Activated CD8-positive, alpha-beta T cell treated with anti-CD3 and anti-CD28 coated beads for 36 hours (primary cell): ENCODE measurements around the gene MEOX1. TPM values are rescaled to one million over a fixed set of nuclear protein-coding genes. Genes with fewer than 3 reads are reported as not detected.

Experiments used
- ATAC-seq: fragments of 200-7000 bp; cut with Tn5 transposase; one replicate; pipeline ENCODE4 v1.10.0; 2021; ENCODE audit warnings: mild to moderate bottlenecking, moderate library complexity
- CTCF ChIA-PET: fragments of 350-600 bp; sonication (Branson Sonifier 250); formaldehyde crosslinking; loops from one replicate; lab custom pipeline; 2021; ENCODE audit warnings: antibody characterized with exemption; lab: Charles Lee
- POLR2A ChIA-PET: fragments of 350-600 bp; sonication (Branson Sonifier 250); formaldehyde crosslinking; loops from one replicate; lab custom pipeline; 2021; ENCODE audit warnings: antibody characterized with exemption; lab: Charles Lee
- DNase-seq: peaks from one replicate; pipeline ENCODE4 v3.0.0-alpha.2; 2020
- H3K27ac Mint-ChIP-seq: one replicate; pipeline ENCODE4 v1.8.0; 2021; ENCODE audit warnings: mild to moderate bottlenecking, mixed read lengths
- H3K27me3 Mint-ChIP-seq: one replicate; pipeline ENCODE4 v1.8.0; 2021; ENCODE audit warnings: mixed read lengths
- H3K36me3 Mint-ChIP-seq: one replicate; pipeline ENCODE4 v1.8.0; 2021; ENCODE audit warnings: low read depth, mixed read lengths
- H3K4me1 Mint-ChIP-seq: one replicate; pipeline ENCODE4 v1.8.0; 2021; ENCODE audit warnings: low read depth, mixed read lengths
- H3K4me3 Mint-ChIP-seq: one replicate; pipeline ENCODE4 v1.8.0; 2021; ENCODE audit warnings: mild to moderate bottlenecking, moderate library complexity, mixed read lengths
- H3K9me3 Mint-ChIP-seq: one replicate; pipeline ENCODE4 v1.8.0; 2021; ENCODE audit warnings: mixed read lengths
- intact Hi-C: fragments of 100-400 bp; cut with micrococcal nuclease; formaldehyde crosslinking; loops from one replicate; pipeline ENCODE4 v1.10.0; 2022
- total RNA-seq, 2 experiments: library from RNA; stranded (reverse); gene quantifications; one replicate each; pipeline ENCODE4 v1.2.3, GENCODE V29; 2021
- TF ChIP-seq, protein P1 (sequence below): fragments of 200-600 bp; IDR thresholded peaks from one replicate; pipeline ENCODE4 v1.8.0; 2022; ENCODE audit warnings: antibody characterized with exemption, mild to moderate bottlenecking

The MEOX1 gene
- total RNA-seq, 2 experiments from 2014 or later: 0.45 to 0.47 TPM

DNA sequence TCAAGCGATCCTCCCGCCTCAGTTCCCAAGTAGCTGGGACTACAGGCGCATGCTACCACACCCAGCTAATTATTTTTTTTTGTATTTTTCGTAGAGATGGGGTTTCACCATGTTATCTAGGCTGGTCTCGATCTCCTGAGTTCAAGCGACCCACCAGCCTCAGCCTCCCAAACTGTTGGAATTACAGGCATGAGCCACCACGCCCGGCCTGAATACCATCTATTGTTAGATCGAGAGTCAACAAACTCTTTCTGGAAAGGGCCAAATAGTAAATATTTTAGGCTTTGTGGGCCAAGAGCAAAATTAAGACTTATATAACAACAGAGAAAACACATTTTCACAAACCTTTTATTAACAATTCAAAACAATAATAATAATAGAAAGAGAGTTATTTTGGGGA is 41.6 kb downstream of the MEOX1 start:
- intact Hi-C loops: no loop called here
- Mint-ChIP-seq H3K27ac (no peak overlapping the region), H3K36me3 (no peaks in the 10 kb centered on the region), H3K4me1 (no peaks in the 10 kb centered on the region), H3K4me3 (no peak overlapping the region), H3K9me3 (no peaks in the 10 kb centered on the region), H3K27me3 (peaks cover 4% of the 10 kb centered on the region)
- TF ChIP-seq, protein P1, sequence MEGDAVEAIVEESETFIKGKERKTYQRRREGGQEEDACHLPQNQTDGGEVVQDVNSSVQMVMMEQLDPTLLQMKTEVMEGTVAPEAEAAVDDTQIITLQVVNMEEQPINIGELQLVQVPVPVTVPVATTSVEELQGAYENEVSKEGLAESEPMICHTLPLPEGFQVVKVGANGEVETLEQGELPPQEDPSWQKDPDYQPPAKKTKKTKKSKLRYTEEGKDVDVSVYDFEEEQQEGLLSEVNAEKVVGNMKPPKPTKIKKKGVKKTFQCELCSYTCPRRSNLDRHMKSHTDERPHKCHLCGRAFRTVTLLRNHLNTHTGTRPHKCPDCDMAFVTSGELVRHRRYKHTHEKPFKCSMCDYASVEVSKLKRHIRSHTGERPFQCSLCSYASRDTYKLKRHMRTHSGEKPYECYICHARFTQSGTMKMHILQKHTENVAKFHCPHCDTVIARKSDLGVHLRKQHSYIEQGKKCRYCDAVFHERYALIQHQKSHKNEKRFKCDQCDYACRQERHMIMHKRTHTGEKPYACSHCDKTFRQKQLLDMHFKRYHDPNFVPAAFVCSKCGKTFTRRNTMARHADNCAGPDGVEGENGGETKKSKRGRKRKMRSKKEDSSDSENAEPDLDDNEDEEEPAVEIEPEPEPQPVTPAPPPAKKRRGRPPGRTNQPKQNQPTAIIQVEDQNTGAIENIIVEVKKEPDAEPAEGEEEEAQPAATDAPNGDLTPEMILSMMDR: no peak
- ATAC-seq (no peak), DNase-seq (no peak)
- CTCF ChIA-PET: no interaction called here
- POLR2A ChIA-PET: no interaction called here

DNA sequence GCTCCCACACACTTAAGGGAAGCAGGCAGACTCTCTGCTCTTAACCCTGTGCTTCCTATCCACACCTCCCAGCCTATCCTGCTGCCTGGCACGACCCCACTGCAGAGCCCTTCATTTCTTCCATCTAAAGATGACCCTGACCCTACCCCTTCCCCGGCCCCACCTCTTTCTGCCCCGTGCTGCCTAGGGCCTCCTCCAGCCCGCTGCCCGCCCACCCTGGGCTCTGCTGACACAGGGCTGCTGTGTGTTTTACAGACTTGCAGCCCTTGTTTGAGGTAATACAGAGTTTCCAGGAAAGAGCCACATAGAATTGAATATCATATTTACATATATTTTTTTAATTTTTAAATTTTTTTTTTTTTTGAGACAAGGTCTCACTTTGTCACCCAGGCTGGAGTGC is 42.0 kb downstream of the MEOX1 start:
- Mint-ChIP-seq H3K36me3 (no peaks in the 10 kb centered on the region), H3K27ac (no peak overlapping the region), H3K4me1 (no peaks in the 10 kb centered on the region)

DNA sequence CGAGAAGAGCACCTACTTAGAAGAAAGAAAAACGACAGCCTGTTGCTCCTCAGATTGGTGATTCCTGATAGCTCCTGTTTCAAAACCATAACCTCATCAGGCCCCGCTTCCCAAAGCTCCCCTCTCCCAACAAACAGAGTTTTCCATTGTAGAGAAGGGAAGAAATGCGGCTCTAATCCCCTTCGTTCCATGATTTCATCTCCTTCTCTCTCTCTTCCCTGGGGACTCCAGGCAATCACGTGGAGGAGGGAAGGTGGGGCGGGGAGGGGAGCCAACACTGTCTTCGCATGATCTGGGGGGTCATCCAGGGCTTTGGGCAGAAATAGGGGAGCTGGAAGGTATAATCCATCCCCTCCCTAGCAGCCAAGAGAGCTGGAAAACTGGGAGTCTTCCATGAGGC is 43.4 kb downstream of the MEOX1 start:
- POLR2A ChIA-PET: interaction anchor here (0.6 to 1.5 kb wide), 2 partner anchors 12 to 17 kb away, joined by 3 read pairs; no protein-coding TSS in a partner anchor
- H3K36me3 Mint-ChIP-seq: no peaks in the 10 kb centered on the region
- DNase-seq (no peak), ATAC-seq (no peak)
- H3K9me3 Mint-ChIP-seq: no peaks in the 10 kb centered on the region
- CTCF ChIA-PET: interaction anchor here (1.0 to 1.3 kb wide), 2 partner anchors 41 to 134 kb away, joined by 3 to 4 read pairs; partner anchors contain the start of gene DHX8
- TF ChIP-seq, protein P1: no peak
- no peak overlapping the region for H3K27ac Mint-ChIP-seq
- H3K27me3 Mint-ChIP-seq: peaks cover 2% of the 10 kb centered on the region
- H3K4me3 Mint-ChIP-seq: no peak overlapping the region
- intact Hi-C loops: no loop called here
- no peaks in the 10 kb centered on the region for H3K4me1 Mint-ChIP-seq

More for the DNA sequence above, 42.0 kb downstream of the MEOX1 start:
- ChIA-PET CTCF (no interaction called here), POLR2A (no interaction called here)
- ATAC-seq (no peak), DNase-seq (no peak)
- Mint-ChIP-seq H3K4me3 (no peak overlapping the region), H3K9me3 (no peaks in the 10 kb centered on the region), H3K27me3 (peaks cover 2% of the 10 kb centered on the region)
- intact Hi-C loops: no loop called here
- TF ChIP-seq, protein P1: no peak

DNA sequence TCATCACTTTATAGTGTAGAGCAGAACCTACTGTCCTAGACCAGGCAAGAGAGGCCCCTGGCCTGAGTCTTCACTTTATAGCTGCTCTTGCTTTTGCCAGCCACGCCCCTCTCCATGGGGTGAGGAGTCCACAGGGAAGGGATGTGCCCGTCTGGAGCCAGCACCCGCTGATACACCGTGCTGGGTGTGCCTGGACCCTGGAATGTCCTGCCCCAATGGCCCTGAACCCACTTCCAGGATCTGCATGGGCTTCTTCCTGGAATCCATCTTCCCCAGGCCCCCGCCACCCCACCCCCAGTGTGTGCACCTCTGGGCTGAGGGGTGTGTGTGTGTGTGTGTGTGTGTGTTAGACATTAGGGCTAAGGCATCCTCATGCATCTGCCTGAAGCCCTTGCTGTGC is 44.9 kb downstream of the MEOX1 start:
- H3K27me3 Mint-ChIP-seq: peaks cover 5% of the 10 kb centered on the region
- peaks cover 2% of the 10 kb centered on the region for H3K9me3 Mint-ChIP-seq
- no peaks in the 10 kb centered on the region for H3K4me1 Mint-ChIP-seq
- TF ChIP-seq, protein P1: no peak
- ATAC-seq: no peak
- POLR2A ChIA-PET: no interaction called here
- intact Hi-C loops: no loop called here
- no peak overlapping the region for H3K4me3 Mint-ChIP-seq
- H3K27ac Mint-ChIP-seq: no peak overlapping the region
- H3K36me3 Mint-ChIP-seq: peaks cover 3% of the 10 kb centered on the region
- CTCF ChIA-PET: interaction anchor here (1.5 kb wide), 1 partner anchor 149 kb away, joined by 4 read pairs; no protein-coding TSS in a partner anchor
- no peak for DNase-seq

DNA sequence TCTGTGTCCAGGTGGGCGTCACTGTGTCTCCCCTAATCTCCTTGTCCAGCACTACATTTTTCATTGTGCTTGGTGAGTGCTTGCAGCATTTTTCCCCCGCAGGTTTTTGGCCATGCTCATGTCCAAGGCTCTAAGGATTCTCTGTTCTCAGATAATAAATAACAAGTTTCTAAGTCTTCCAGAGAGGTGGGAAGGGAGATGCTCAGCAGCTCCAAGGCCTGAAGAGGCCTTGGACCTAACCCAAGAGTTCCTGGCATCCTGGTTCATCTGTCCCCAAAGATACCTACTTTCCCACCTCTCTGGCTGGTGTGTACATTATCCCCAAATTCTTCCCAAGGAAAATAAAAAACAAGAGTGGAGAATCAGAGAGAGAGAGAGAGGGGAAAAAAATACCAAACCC is 45.3 kb downstream of the MEOX1 start:
- H3K27me3 Mint-ChIP-seq: peaks cover 5% of the 10 kb centered on the region
- ChIA-PET CTCF (interaction anchor here (1.5 kb wide), 1 partner anchor 150 kb away, joined by 4 read pairs; no protein-coding TSS in a partner anchor), POLR2A (no interaction called here)
- H3K4me3 Mint-ChIP-seq: no peak overlapping the region
- H3K27ac Mint-ChIP-seq: no peak overlapping the region
- TF ChIP-seq, protein P1: no peak
- intact Hi-C loops: no loop called here
- no peaks in the 10 kb centered on the region for H3K4me1 Mint-ChIP-seq
- ATAC-seq (no peak), DNase-seq (no peak)
- peaks cover 3% of the 10 kb centered on the region for H3K36me3 Mint-ChIP-seq
- peaks cover 2% of the 10 kb centered on the region for H3K9me3 Mint-ChIP-seq
